ENCODE results near the gene ZMYND15.

ZMYND15 gene

GRCh38 chr17:4788807-4789700 lies 49.4 kb downstream of the ZMYND15 start, which contains the start of gene GLTPD2:
Gene GLTPD2 (plus strand): TSS chr17:4788964. CDS start chr17:4789012, 48 bp downstream.
- no peaks in the 10 kb centered on the region for H3K9me3 ChIP-seq (ENCODE audit: control insufficient read depth, low read length)
- peaks cover 31% of the 10 kb centered on the region for H3K4me1 ChIP-seq (ENCODE audit: control insufficient read depth, insufficient read depth, low read length)
- no peaks in the 10 kb centered on the region for H3K36me3 ChIP-seq (ENCODE audit: control insufficient read depth, insufficient read depth, low read length, severe bottlenecking)
- no peak for DNase-seq (ENCODE audit: low read depth)
- H3K9ac ChIP-seq (ENCODE audit: low read length) = peak within 1 kb of the TSS; percentile 89
- peak within 1 kb of the TSS; percentile 79 for H3K4me3 ChIP-seq (ENCODE audit: low read length)
- peaks cover 10% of the 10 kb centered on the region for H3K27me3 ChIP-seq (replicated peaks; ENCODE audit: control insufficient read depth, insufficient read depth, low read length)

DNA sequence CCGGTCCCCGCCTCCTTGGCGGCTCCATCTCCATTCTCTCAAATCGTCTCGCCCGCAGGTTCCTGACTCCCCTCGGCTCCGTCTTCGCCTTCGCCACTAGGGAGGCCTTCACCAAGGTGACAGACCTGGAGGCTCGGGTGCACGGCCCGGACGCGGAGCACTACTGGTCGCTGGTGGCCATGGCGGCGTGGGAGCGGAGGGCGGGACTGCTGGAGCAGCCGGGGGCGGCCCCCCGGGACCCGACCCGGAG lies 50.0 kb downstream of the ZMYND15 start:
- peaks cover 8% of the 10 kb centered on the region for H3K27me3 ChIP-seq (replicated peaks; ENCODE audit: control insufficient read depth, insufficient read depth, low read length)
- H3K4me1 ChIP-seq (ENCODE audit: control insufficient read depth, insufficient read depth, low read length) = peaks cover 31% of the 10 kb centered on the region
- H3K4me3 ChIP-seq (ENCODE audit: low read length) = peak overlapping the region; percentile 79
- DNase-seq (ENCODE audit: low read depth) = no peak
- no peaks in the 10 kb centered on the region for H3K9me3 ChIP-seq (ENCODE audit: control insufficient read depth, low read length)
- no peaks in the 10 kb centered on the region for H3K36me3 ChIP-seq (ENCODE audit: control insufficient read depth, insufficient read depth, low read length, severe bottlenecking)
- peak overlapping the region; percentile 89 for H3K9ac ChIP-seq (ENCODE audit: low read length)

GRCh38 chr17:4789951-4790704 lies 50.5 kb downstream of the ZMYND15 start:
- Histone ChIP-seq H3K9me3 (ENCODE audit: control insufficient read depth, low read length) (no peaks in the 10 kb centered on the region), H3K36me3 (ENCODE audit: control insufficient read depth, insufficient read depth, low read length, severe bottlenecking) (no peaks in the 10 kb centered on the region), H3K27me3 (replicated peaks; ENCODE audit: control insufficient read depth, insufficient read depth, low read length) (peaks cover 7% of the 10 kb centered on the region), H3K9ac (ENCODE audit: low read length) (peak overlapping the region; percentile 89), H3K4me3 (ENCODE audit: low read length) (peak overlapping the region; percentile 79), H3K4me1 (ENCODE audit: control insufficient read depth, insufficient read depth, low read length) (peaks cover 31% of the 10 kb centered on the region)
- peak; percentile 94 for DNase-seq (ENCODE audit: low read depth)

DNA sequence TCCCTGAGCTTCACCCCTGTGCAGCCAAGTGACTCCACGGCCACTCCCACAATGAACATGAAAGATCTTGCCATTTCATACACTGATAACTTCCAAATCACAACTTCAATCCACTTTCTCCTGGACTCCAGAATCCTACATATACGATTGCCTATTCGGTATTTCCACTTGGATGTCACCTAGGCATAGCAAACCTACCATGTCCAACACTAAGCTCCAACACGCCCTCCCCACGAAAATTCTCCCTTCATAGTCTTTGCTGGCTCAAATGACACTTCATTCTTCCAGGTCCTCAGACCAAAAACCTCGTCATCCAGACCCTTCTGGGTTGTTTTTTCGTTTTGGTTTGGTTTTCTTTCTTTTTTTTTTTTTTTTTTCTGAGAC lies 51.1 kb downstream of the ZMYND15 start:
- no peaks in the 10 kb centered on the region for H3K36me3 ChIP-seq (ENCODE audit: control insufficient read depth, insufficient read depth, low read length, severe bottlenecking)
- peaks cover 27% of the 10 kb centered on the region for H3K4me1 ChIP-seq (ENCODE audit: control insufficient read depth, insufficient read depth, low read length)
- DNase-seq (ENCODE audit: low read depth) = no peak
- H3K9me3 ChIP-seq (ENCODE audit: control insufficient read depth, low read length) = no peaks in the 10 kb centered on the region
- peak overlapping the region; percentile 89 for H3K9ac ChIP-seq (ENCODE audit: low read length)
- peaks cover 1% of the 10 kb centered on the region for H3K27me3 ChIP-seq (replicated peaks; ENCODE audit: control insufficient read depth, insufficient read depth, low read length)
- peak overlapping the region; percentile 79 for H3K4me3 ChIP-seq (ENCODE audit: low read length)

DNA sequence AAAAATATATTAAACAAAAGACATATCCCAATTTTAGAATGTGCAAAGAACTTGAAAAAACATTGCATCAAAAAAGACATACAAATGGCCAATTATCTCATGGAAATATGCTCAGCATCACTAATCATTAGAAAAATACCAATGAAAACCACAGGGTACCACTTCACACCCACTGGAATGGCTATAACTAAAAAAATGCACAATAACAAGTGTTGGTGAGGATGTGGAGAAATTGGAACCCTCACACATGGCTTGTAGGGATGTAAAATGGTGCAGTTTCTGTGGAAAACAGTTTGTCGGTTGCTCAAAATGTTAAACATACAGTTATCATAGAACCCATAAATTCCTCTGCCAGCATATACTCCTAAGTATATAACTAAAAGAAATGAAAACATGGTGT lies 55.5 kb downstream of the ZMYND15 start:
- no peaks in the 10 kb centered on the region for H3K27me3 ChIP-seq (replicated peaks; ENCODE audit: control insufficient read depth, insufficient read depth, low read length)
- H3K9me3 ChIP-seq (ENCODE audit: control insufficient read depth, low read length) = no peaks in the 10 kb centered on the region
- H3K4me1 ChIP-seq (ENCODE audit: control insufficient read depth, insufficient read depth, low read length) = peaks cover 12% of the 10 kb centered on the region
- no peak overlapping the region for H3K9ac ChIP-seq (ENCODE audit: low read length)
- peaks cover 17% of the 10 kb centered on the region for H3K36me3 ChIP-seq (ENCODE audit: control insufficient read depth, insufficient read depth, low read length, severe bottlenecking)
- DNase-seq (ENCODE audit: low read depth) = no peak
- peak overlapping the region; percentile 97 for H3K4me3 ChIP-seq (ENCODE audit: low read length)

Measured in adipocyte (in vitro differentiated cells).